HuH-7.5 (cell line): ENCODE results near the gene TBC1D2.
A peak's percentile ranks its signal among the peaks of the same experiment; 100 is the strongest.
"Not testable (repeated sequence)": the region's sequence is repeated elsewhere in the genome, so short reads cannot be mapped to it uniquely, and the experiment has no call there.

Experiments used
- DNase-seq: peaks from one replicate; pipeline ENCODE4 v3.0.0; 2011; ENCODE audit warnings: low spot score

Gene TBC1D2, protein sequence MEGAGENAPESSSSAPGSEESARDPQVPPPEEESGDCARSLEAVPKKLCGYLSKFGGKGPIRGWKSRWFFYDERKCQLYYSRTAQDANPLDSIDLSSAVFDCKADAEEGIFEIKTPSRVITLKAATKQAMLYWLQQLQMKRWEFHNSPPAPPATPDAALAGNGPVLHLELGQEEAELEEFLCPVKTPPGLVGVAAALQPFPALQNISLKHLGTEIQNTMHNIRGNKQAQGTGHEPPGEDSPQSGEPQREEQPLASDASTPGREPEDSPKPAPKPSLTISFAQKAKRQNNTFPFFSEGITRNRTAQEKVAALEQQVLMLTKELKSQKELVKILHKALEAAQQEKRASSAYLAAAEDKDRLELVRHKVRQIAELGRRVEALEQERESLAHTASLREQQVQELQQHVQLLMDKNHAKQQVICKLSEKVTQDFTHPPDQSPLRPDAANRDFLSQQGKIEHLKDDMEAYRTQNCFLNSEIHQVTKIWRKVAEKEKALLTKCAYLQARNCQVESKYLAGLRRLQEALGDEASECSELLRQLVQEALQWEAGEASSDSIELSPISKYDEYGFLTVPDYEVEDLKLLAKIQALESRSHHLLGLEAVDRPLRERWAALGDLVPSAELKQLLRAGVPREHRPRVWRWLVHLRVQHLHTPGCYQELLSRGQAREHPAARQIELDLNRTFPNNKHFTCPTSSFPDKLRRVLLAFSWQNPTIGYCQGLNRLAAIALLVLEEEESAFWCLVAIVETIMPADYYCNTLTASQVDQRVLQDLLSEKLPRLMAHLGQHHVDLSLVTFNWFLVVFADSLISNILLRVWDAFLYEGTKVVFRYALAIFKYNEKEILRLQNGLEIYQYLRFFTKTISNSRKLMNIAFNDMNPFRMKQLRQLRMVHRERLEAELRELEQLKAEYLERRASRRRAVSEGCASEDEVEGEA

DNA sequence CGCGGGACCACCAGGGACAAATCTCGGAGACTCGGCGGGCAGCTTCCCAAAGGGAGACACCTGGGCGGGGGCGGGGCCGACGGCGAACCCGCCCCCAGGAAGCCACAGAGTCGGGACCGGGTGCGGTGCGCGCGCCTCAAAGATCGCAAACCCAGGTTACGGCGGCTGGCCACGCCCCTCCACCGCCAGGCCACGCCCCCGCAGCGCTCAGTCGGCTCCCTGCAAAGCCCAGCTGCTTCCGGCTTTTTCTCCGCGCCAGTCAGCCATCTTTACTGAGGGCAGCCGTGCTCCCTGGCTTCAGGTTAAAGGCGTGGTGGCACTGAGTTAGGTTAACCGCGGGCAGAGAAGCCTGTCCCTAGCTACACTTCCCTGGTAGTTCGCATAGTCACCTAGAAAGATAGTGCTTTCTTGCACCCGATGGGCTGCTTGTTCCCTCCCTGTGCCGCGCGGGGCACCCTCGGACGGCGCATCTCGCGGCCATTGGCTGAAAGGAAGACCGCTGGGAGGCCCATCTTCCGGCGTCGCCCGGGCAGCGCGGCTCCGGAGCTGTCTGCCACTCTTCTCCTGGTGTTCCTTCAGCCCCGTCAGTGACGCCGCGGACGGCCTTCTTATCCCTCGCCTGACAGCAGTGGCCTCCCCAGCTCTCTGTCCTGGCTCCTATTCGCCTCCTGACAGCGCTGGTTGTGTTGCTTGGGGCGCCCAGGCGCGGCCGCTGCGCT lies at the start of gene TBC1D2:
TSS of gene TBC1D2 (minus strand) at position 72 of the 719 bp plus-strand sequence. CDS start 108 bp downstream, outside the sequence.
- peak; percentile 92 for DNase-seq

GRCh38 chr9:98304381-98304780 lies 48.9 kb upstream of the TBC1D2 start:
- no peak for DNase-seq

- no peak for DNase-seq
These were observed 48.2 kb upstream of the TBC1D2 start for GRCh38 chr9:98303633-98304125.

GRCh38 chr9:98302938-98303632 lies 47.6 kb upstream of the TBC1D2 start:
- DNase-seq: no peak

- no peak for DNase-seq
These were observed 46.7 kb upstream of the TBC1D2 start for GRCh38 chr9:98302150-98302549.

- DNase-seq: no peak
These were observed 45.2 kb upstream of the TBC1D2 start for GRCh38 chr9:98300611-98301010.

- no peak for DNase-seq
These were observed 43.0 kb upstream of the TBC1D2 start for GRCh38 chr9:98298476-98298875.

DNA sequence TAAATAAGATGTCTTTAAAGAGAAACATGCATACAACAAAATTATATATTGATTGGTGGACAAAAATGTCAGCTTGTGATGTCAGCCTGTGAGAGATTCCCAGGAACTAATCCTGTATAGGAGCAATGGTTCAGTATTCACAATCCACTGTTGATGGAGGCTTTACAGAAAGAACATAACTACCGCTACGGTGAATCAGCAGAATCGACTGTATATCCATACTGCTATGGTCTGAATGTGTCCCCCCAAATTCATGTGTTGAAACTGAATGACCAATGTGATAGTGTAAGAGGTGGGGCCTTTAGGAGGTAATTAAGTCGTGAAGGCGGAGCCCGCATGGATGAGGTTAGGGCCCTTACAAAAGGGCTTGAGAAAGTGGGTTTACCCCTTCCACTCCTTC lies 40.4 kb upstream of the TBC1D2 start:
- DNase-seq: no peak

- no peak for DNase-seq
These were observed 36.4 kb upstream of the TBC1D2 start for GRCh38 chr9:98291820-98292219.

- no peak for DNase-seq
These were observed 35.0 kb upstream of the TBC1D2 start for GRCh38 chr9:98290411-98290810.

- no peak for DNase-seq
These were observed 34.3 kb upstream of the TBC1D2 start for GRCh38 chr9:98289614-98290201.

DNA sequence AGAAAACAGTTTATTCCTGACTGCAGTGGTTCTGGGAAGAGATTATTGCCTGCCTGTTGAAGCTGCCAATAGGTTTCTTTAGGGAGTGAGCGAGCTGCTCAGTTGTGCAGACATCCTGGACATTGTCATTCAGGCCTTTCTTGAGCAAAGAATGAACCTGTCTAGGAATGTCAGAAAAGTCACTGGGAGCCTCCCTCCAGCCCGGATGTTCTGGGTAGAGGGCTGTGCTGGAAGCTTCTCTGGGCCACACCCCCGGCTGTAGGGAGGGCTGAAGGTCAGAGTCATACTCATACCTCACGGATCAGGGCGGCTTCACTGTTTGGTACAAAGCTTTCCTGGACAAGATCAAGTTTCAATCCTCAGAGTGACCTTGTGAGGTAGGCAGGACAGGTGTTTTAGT lies 33.4 kb upstream of the TBC1D2 start:
- DNase-seq: no peak

GRCh38 chr9:98287384-98287783 lies 31.9 kb upstream of the TBC1D2 start:
- no peak for DNase-seq

DNA sequence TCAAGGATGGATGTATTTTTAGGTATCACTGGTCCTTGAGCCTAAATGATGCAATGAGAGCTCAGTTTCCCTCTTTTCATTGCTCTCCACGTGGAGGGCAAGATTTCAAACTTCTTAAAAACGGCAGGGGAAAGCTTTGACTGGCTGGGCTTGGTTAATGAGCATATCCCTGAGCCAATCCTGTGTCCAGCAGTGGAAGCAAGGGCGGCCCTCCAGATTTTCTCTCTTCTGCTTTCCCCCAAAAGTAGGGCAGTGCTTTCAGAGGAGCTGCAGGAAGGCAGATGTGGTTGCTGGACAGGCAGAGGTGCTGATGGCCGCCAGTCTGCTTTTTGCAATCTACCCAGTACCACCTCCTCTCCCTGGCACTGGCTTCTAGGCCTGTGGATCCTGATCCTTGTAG lies 30.0 kb upstream of the TBC1D2 start:
- DNase-seq: no peak

DNA sequence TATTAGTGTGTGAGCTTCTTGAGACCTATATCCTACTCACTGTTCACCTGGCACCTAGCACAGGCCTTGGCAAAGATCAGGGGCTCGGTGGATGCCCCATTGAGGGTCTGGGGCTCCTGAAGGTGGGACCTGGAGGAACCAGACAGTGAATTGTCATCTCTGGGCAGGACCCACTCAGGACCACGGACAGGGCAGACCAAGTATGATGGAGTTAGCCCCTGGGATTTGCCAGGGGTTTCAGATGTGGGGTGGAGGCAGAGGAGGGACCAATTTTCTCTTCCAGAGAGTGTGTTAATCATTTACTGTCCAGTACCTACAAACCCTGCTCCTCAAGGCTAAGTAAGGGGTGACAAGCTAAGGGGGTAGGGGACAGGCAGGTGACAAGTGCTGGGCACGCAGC lies 29.3 kb upstream of the TBC1D2 start:
- no peak for DNase-seq

GRCh38 chr9:98283143-98283542 lies 27.7 kb upstream of the TBC1D2 start:
- not testable (repeated sequence) for DNase-seq

- no peak for DNase-seq
These were observed 25.8 kb upstream of the TBC1D2 start for GRCh38 chr9:98281281-98281680.

GRCh38 chr9:98280574-98280973 lies 25.1 kb upstream of the TBC1D2 start:
- no peak for DNase-seq

- DNase-seq: no peak
These were observed 24.7 kb upstream of the TBC1D2 start for GRCh38 chr9:98280162-98280561.

DNA sequence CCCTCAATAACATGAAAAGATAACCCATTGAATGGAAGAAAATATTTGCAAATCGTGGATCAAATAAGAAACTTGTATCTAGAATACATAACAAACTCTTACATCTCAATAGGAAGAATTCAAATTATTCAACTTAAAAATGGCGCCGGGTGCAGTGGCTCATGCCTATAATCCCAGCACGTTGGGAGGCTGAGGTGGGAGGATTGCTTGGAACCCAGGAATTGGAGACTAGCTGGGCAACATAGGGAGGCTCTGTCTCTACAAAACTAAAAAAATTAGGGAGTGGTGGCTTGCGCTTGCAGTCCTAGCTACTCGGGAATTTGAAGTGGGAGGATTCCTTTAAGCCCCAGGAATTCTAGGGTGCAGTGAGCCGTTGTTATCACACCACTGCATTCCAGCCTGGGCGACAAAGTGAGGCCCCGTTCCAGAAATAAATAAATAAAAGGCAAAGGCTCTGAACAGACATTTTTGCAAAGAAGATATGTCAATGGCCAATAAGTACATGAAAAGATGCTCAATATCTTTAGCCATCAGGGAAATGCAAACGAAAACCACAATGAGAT lies 21.5 kb upstream of the TBC1D2 start:
- no peak for DNase-seq

- no peak for DNase-seq
These were observed 19.7 kb upstream of the TBC1D2 start for GRCh38 chr9:98275159-98275558.
